HUES64 (cell line): ENCODE data around the gene TANGO6.

ENCODE experiments used
- H3K27ac ChIP-seq: 2 replicates; pipeline ENCODE4 v1.7.0; 2013; ENCODE audit warnings: low read depth, low read length, inconsistent platforms
- H3K27me3 ChIP-seq: 2 replicates; pipeline ENCODE4 v1.6.1; 2013; ENCODE audit warnings: mild to moderate bottlenecking, low read length; ENCODE audit not compliant: insufficient read depth
- H3K36me3 ChIP-seq: 2 replicates; pipeline ENCODE4 v1.6.1; 2013; ENCODE audit warnings: mild to moderate bottlenecking, low read length; ENCODE audit not compliant: insufficient read depth
- H3K4me1 ChIP-seq: 2 replicates; pipeline ENCODE4 v1.6.1; 2013; ENCODE audit warnings: mild to moderate bottlenecking, low read length, moderate library complexity; ENCODE audit not compliant: insufficient read depth
- H3K4me3 ChIP-seq: 2 replicates; pipeline ENCODE4 v1.5.1; 2013; ENCODE audit warnings: mild to moderate bottlenecking, low read length, moderate library complexity
- H3K9ac ChIP-seq: 2 replicates; pipeline ENCODE4 v1.6.1; 2013; ENCODE audit warnings: mild to moderate bottlenecking, low read depth, low read length
- H3K9me3 ChIP-seq: 2 replicates; pipeline ENCODE4 v1.6.1; 2013; ENCODE audit warnings: low read depth, low read length; ENCODE audit not compliant: insufficient read depth
- WGBS: fragments of 150-250, 120-280 bp; methylation state at CpG from one replicate; pipeline ENCODE4 v1.1.7; 2013; ENCODE audit warnings: missing lambda C conversion rate; 5-methylcytosine and 5-hydroxymethylcytosine counted together

Gene TANGO6

GRCh38 chr16:69106491-69107315 is 263.4 kb downstream of the TANGO6 start:
- Histone ChIP-seq H3K9ac (peak overlapping the region; percentile 69), H3K4me3 (peak overlapping the region; percentile 85), H3K27ac (peak overlapping the region; percentile 68), H3K27me3 (no peaks in the 10 kb centered on the region), H3K9me3 (no peaks in the 10 kb centered on the region), H3K36me3 (peaks cover 27% of the 10 kb centered on the region), H3K4me1 (peaks cover 18% of the 10 kb centered on the region)
- WGBS: under 1% methylated on average over 55 of the region's 55 CpGs

- peak overlapping the region; percentile 85 for H3K4me3 ChIP-seq
- peaks cover 35% of the 10 kb centered on the region for H3K36me3 ChIP-seq
- peak overlapping the region; percentile 69 for H3K9ac ChIP-seq
- H3K27ac ChIP-seq: peak overlapping the region; percentile 68
- WGBS: under 1% methylated on average over 52 of the region's 52 CpGs
- H3K9me3 ChIP-seq: no peaks in the 10 kb centered on the region
- no peaks in the 10 kb centered on the region for H3K27me3 ChIP-seq
- H3K4me1 ChIP-seq: peaks cover 13% of the 10 kb centered on the region
These were observed 264.1 kb downstream of the TANGO6 start for GRCh38 chr16:69107316-69107962.

GRCh38 chr16:69108064-69108904 is 265.0 kb downstream of the TANGO6 start:
- peak overlapping the region; percentile 68; the same call in 1 of the 2 replicates for H3K27ac ChIP-seq
- H3K4me3 ChIP-seq: peak overlapping the region; percentile 85
- H3K36me3 ChIP-seq: peaks cover 42% of the 10 kb centered on the region
- 11% methylated on average over 9 of the region's 9 CpGs for WGBS
- H3K27me3 ChIP-seq: no peaks in the 10 kb centered on the region
- peak overlapping the region; percentile 69 for H3K9ac ChIP-seq
- H3K9me3 ChIP-seq: no peaks in the 10 kb centered on the region
- peaks cover 8% of the 10 kb centered on the region; the same call in 1 of the 2 replicates for H3K4me1 ChIP-seq

- H3K4me3 ChIP-seq: peak overlapping the region; percentile 85
- 84% methylated on average over 4 of the region's 4 CpGs for WGBS
- peaks cover 8% of the 10 kb centered on the region; the same call in 1 of the 2 replicates for H3K4me1 ChIP-seq
- peaks cover 48% of the 10 kb centered on the region for H3K36me3 ChIP-seq
- no peaks in the 10 kb centered on the region for H3K9me3 ChIP-seq
- peak overlapping the region; percentile 22; the same call in 1 of the 2 replicates for H3K27ac ChIP-seq
- H3K27me3 ChIP-seq: no peaks in the 10 kb centered on the region
- peak overlapping the region; percentile 69; the same call in 1 of the 2 replicates for H3K9ac ChIP-seq
These were observed 265.5 kb downstream of the TANGO6 start for GRCh38 chr16:69108905-69109252.

- Histone ChIP-seq H3K9me3 (no peaks in the 10 kb centered on the region), H3K36me3 (peaks cover 56% of the 10 kb centered on the region), H3K27ac (no peak overlapping the region), H3K27me3 (no peaks in the 10 kb centered on the region), H3K4me1 (peaks cover 8% of the 10 kb centered on the region; the same call in 1 of the 2 replicates), H3K4me3 (no peak overlapping the region), H3K9ac (no peak overlapping the region)
- WGBS: 96% methylated on average over 47 of the region's 48 CpGs
These were observed 266.3 kb downstream of the TANGO6 start for GRCh38 chr16:69109486-69110270.

- no peaks in the 10 kb centered on the region for H3K27me3 ChIP-seq
- 95% methylated on average over 7 of the region's 7 CpGs for WGBS
- H3K9ac ChIP-seq: no peak overlapping the region
- H3K4me1 ChIP-seq: peaks cover 8% of the 10 kb centered on the region; the same call in 1 of the 2 replicates
- no peak overlapping the region for H3K27ac ChIP-seq
- H3K36me3 ChIP-seq: peaks cover 63% of the 10 kb centered on the region
- no peaks in the 10 kb centered on the region for H3K9me3 ChIP-seq
- no peak overlapping the region for H3K4me3 ChIP-seq
These were observed 267.1 kb downstream of the TANGO6 start for GRCh38 chr16:69110406-69110805.

GRCh38 chr16:69111216-69111875 is 268.0 kb downstream of the TANGO6 start:
- Histone ChIP-seq H3K36me3 (peaks cover 72% of the 10 kb centered on the region), H3K27ac (no peak overlapping the region), H3K4me1 (peaks cover 8% of the 10 kb centered on the region; the same call in 1 of the 2 replicates), H3K4me3 (no peak overlapping the region), H3K27me3 (no peaks in the 10 kb centered on the region), H3K9ac (no peak overlapping the region), H3K9me3 (no peaks in the 10 kb centered on the region)
- 90% methylated on average over 6 of the region's 6 CpGs for WGBS

GRCh38 chr16:69111876-69112230 is 268.5 kb downstream of the TANGO6 start:
- H3K27ac ChIP-seq: no peak overlapping the region
- WGBS: 96% methylated on average over 5 of the region's 5 CpGs

GRCh38 chr16:69112285-69113129 is 269.2 kb downstream of the TANGO6 start:
- Histone ChIP-seq H3K9ac (no peak overlapping the region), H3K27me3 (no peaks in the 10 kb centered on the region), H3K9me3 (no peaks in the 10 kb centered on the region), H3K27ac (no peak overlapping the region), H3K4me3 (no peak overlapping the region), H3K4me1 (peaks cover 8% of the 10 kb centered on the region; the same call in 1 of the 2 replicates), H3K36me3 (peaks cover 84% of the 10 kb centered on the region)
- 76% methylated on average over 6 of the region's 6 CpGs for WGBS

More at GRCh38 chr16:69111876-69112230, 268.5 kb downstream of the TANGO6 start:
- Histone ChIP-seq H3K4me1 (peaks cover 8% of the 10 kb centered on the region; the same call in 1 of the 2 replicates), H3K36me3 (peaks cover 77% of the 10 kb centered on the region), H3K9me3 (no peaks in the 10 kb centered on the region), H3K9ac (no peak overlapping the region), H3K4me3 (no peak overlapping the region), H3K27me3 (no peaks in the 10 kb centered on the region)
